GM04503 (cell line): ENCODE results near the gene AGAP1.

Experiments
- DNase-seq: peaks from one replicate; pipeline ENCODE4 v3.0.0-alpha.2; 2012; ENCODE audit warnings: low read depth

AGAP1 gene

GRCh38 chr2:235489897-235490296 lies 3.9 kb upstream of the AGAP1 start:
- DNase-seq = no peak

- no peak for DNase-seq
Measured at GRCh38 chr2:235492850-235493344, 946 bp upstream of the AGAP1 start.

- DNase-seq = no peak
Measured at GRCh38 chr2:235493402-235493774, 455 bp upstream of the AGAP1 start.

GRCh38 chr2:235494716-235495372 lies 1.0 kb downstream of the AGAP1 start:
- no peak for DNase-seq

GRCh38 chr2:235495373-235496238 lies 1.8 kb downstream of the AGAP1 start:
- DNase-seq = no peak

GRCh38 chr2:235496239-235496621 lies 2.4 kb downstream of the AGAP1 start:
- DNase-seq = no peak

GRCh38 chr2:235497096-235497495 lies 3.3 kb downstream of the AGAP1 start:
- DNase-seq = no peak

GRCh38 chr2:235498541-235498940 lies 4.7 kb downstream of the AGAP1 start:
- DNase-seq = no peak

GRCh38 chr2:235498946-235499812 lies 5.3 kb downstream of the AGAP1 start:
- no peak for DNase-seq

GRCh38 chr2:235500110-235500760 lies 6.4 kb downstream of the AGAP1 start:
- no peak for DNase-seq

GRCh38 chr2:235500761-235501672 lies 7.2 kb downstream of the AGAP1 start:
- DNase-seq = no peak

GRCh38 chr2:235501673-235502031 lies 7.8 kb downstream of the AGAP1 start:
- DNase-seq = no peak

- DNase-seq = no peak
Measured at GRCh38 chr2:235502336-235502735, 8.5 kb downstream of the AGAP1 start.

GRCh38 chr2:235504441-235505180 lies 10.8 kb downstream of the AGAP1 start:
- no peak for DNase-seq

- DNase-seq = no peak
Measured at GRCh38 chr2:235505181-235505741, 11.4 kb downstream of the AGAP1 start.

GRCh38 chr2:235506291-235506996 lies 12.6 kb downstream of the AGAP1 start:
- no peak for DNase-seq

GRCh38 chr2:235506997-235507615 lies 13.3 kb downstream of the AGAP1 start:
- no peak for DNase-seq

- no peak for DNase-seq
Measured at GRCh38 chr2:235507928-235508327, 14.1 kb downstream of the AGAP1 start.
